Coronary artery (tissue), 2 donors: Measurements from ENCODE around the gene PRR23E.

Source experiments
- DNase-seq: peaks from one replicate; pipeline ENCODE4 v3.0.0-alpha.2; 2017; ENCODE audit warnings: low spot score
- H3K27ac ChIP-seq, 2 donors: fragments of 200-600 bp; sonication (generic); one replicate each; pipeline ENCODE4 v1.5.1; 2016 to 2019
- H3K4me3 ChIP-seq: fragments of 200-600 bp; sonication (generic); 2 replicates; pipeline ENCODE4 v1.5.1; 2016; ENCODE audit warnings: mild to moderate bottlenecking, moderate library complexity
- TF ChIP-seq, protein P1 (sequence below): fragments of 200-600 bp; sonication (generic); IDR thresholded peaks from one replicate; pipeline ENCODE4 v1.5.1; 2019; ENCODE audit warnings: antibody characterized with exemption

Gene PRR23E, protein sequence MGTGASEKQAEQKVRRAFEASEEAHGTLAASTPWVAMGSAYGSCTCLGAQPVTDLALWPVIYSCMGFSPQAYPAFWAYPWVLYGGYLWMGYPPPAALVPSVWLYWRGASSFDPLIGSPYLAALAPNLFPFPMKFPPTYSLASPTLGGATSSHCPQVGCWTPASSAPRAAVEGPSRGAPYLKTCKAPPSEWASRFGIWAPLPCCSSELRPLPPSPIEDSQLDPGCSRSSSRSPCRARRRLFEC

DNA sequence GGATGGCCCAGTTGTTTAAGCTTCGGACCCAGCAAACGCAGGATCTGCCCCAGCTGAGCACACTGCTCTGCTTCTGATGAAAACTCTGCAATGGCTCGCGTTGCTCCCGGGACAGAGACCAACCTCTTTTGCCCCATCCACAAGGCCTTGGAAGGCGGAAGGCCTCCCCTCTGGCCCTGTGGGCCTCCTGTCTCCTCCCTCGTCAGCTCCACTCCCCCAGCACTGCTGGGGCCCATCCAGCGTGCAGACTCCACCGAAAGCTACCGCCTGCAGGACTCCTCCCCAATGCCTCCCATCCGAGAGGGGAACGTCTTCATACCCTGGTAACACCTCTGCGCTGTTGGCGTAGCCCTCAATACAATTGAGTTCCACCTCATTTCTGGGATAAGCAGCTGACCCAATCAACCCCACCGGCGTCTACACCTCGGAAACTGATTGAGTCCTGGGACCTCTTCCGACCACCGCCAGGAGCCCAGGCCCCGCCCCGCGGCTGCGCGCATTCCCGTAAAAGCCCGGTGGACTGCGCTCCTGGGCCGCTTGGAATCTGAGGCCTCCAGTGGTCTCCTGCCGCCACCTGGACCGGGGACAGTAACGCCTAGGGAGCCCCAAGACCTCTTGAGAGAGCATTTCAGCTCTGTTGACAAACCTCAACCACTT lies at the start of gene PRR23E:
Gene PRR23E, plus strand, starts transcription at position 556 of the 657 bp plus-strand sequence. CDS start 3,555 bp downstream, outside the sequence.
- TF ChIP-seq, protein P1, sequence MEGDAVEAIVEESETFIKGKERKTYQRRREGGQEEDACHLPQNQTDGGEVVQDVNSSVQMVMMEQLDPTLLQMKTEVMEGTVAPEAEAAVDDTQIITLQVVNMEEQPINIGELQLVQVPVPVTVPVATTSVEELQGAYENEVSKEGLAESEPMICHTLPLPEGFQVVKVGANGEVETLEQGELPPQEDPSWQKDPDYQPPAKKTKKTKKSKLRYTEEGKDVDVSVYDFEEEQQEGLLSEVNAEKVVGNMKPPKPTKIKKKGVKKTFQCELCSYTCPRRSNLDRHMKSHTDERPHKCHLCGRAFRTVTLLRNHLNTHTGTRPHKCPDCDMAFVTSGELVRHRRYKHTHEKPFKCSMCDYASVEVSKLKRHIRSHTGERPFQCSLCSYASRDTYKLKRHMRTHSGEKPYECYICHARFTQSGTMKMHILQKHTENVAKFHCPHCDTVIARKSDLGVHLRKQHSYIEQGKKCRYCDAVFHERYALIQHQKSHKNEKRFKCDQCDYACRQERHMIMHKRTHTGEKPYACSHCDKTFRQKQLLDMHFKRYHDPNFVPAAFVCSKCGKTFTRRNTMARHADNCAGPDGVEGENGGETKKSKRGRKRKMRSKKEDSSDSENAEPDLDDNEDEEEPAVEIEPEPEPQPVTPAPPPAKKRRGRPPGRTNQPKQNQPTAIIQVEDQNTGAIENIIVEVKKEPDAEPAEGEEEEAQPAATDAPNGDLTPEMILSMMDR = no peak
- Histone ChIP-seq H3K27ac (no peak within 1 kb of the TSS), H3K4me3 (no peak within 1 kb of the TSS)
- DNase-seq = peak; percentile 57

DNA sequence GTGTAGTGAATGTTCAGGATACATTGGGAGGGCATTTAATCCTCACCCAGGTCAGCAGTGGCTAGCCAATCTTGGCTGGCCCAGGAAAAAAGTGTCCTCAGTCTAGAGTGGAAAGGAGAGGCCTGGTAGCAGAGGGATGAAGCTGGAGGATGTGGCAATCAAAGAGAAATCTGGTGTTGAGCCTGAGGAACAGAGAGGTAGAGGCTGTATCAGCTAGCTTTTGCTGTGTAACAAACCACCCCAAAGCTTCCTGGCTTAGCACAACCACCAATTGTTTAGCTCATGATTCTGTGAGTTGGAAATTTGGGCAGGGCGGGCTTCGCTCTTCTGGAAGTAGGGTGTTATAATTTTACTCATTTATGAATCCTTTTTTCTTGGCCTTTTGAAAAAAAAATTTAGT lies 49.8 kb upstream of the PRR23E start:
- DNase-seq = peak; percentile 11
- H3K27ac ChIP-seq = no peak overlapping the region
- TF ChIP-seq, protein P1 = no peak
- no peak overlapping the region for H3K4me3 ChIP-seq

DNA sequence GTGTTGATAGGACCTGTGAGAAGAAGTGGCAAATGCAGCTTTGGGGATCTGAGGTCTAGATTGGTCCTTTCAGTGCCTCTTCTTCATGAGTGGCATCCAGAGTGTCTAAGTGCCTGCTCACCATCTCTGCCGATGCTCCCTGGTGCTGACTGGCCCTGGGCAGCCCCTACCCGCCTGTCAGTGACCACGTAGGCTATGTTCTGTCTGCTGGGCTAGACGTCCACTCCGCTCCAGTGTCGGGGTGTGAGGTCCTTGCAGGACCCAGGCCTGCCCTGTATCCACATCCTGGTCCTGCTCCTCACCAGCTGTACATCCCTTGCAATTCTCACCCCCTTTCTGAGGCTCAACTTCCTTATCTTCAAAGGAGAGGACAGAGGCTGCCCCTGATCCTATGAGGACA lies 48.3 kb upstream of the PRR23E start:
- no peak overlapping the region for H3K4me3 ChIP-seq
- no peak overlapping the region for H3K27ac ChIP-seq
- TF ChIP-seq, protein P1 = no peak
- no peak for DNase-seq

DNA sequence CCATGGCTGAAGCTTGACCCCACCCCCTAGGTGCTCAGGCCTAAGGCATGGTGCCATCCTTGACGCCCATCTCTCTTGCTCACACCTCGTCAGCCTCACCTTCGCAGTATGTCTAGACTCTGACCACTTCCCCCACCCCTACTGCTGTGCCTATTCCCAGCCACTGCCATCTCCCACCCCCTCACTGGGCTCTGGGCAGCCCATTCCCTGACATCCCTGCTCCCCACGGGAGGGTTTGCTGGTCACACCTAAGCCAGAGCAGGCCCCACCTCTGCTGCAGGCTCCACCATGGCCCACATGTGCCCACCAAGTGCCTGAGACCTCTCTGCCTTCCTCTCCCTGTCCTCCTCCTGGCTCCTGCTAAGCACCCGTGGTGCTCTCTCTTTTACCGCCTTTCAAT lies 47.7 kb upstream of the PRR23E start:
- no peak overlapping the region for H3K4me3 ChIP-seq
- TF ChIP-seq, protein P1 = no peak
- no peak overlapping the region for H3K27ac ChIP-seq
- no peak for DNase-seq

GRCh38 chr3:127147291-127147885 lies 45.5 kb upstream of the PRR23E start:
- Histone ChIP-seq H3K27ac (no peak overlapping the region), H3K4me3 (no peak overlapping the region)
- no peak for DNase-seq
- TF ChIP-seq, protein P1 = no peak

DNA sequence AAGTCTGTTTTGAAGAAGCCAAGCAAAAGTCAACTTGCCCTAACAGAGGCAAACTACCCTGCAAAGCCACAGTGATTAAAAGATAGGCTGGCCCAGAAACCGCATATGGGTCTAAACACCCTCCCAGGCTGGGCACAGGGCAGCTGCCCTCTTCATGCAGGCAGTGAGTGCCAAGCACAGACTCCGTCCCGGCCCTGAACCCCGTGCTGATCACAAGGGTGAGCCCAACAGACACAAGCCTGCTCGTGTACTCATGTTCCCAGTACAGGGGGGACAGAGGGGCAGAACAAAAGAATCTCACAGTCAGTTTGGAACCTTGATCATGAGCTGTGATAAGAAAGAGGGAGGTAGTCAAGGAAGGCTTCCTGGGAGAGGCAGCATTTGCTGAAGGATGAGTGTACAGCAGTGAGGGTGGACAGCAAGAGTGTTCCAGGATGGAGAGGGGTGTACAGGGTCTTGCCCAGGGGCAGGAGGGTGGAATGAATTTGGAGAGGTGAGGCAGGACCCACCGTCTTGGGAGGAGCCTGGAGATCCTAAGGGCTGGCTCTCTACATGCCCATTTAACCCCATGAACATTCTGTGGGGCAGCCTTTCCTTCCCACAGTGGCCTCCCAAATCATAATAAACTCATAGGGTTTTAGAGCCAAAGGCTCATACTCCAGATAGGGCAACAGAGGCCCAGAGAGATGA lies 43.2 kb upstream of the PRR23E start:
- Histone ChIP-seq H3K4me3 (no peak overlapping the region), H3K27ac (no peak overlapping the region)
- DNase-seq = no peak
- TF ChIP-seq, protein P1 = no peak
